ENCODE results near the gene TRAF3IP1.

- TF ChIP-seq POLR2A (IDR thresholded peaks at IDR 0.05) (no peak), CTCF (IDR thresholded peaks at IDR 0.05) (no peak)
Observed at GRCh38 chr2:238291550-238292281, 28.6 kb upstream of the TRAF3IP1 start.
